Measurements from ENCODE around the gene ATP1B1. TPM values are rescaled to one million over a fixed set of nuclear protein-coding genes. Genes with fewer than 3 reads are reported as not detected.

ATP1B1 gene
- total and polyA plus RNA-seq, 2 donors (not counting 1 experiment from before 2014, with no cell fraction given), result 1.4 to 1.7 TPM

DNA sequence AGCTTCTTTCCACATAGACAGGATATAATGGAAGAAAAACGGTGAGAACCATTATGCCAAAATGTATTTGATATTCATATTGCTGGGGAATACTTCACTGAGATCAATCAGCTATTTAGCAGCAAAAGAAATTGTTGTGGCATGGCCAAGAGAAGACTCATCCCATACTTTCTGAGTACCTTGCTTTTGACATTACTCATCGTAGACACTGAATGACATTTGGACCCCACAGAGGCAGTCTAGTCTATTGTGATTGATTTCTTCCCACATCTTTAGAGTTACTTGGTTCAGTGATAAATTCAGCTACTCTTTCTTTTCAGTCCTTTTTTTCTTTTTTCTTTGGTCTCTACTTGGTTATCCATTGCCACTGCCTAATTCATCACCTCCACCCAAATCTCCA lies 22.1 kb downstream of the ATP1B1 start:
- H3K4me3 ChIP-seq (ENCODE audit: control extremely low read depth in 1 of 5, extremely low read depth in 1 of 5, insufficient read depth in 1 of 5, low read depth in 2 of 5, low read length in 4 of 5), result no peak overlapping the region
- no peaks in the 10 kb centered on the region for H4K20me1 ChIP-seq (ENCODE audit: control insufficient read depth, insufficient read depth, low read length, poor library complexity, severe bottlenecking)
- no peaks in the 10 kb centered on the region for H3K4me1 ChIP-seq (ENCODE audit: control insufficient read depth in 2 of 2, insufficient read depth in 2 of 2, low read length in 2 of 2)
- H3K9ac ChIP-seq (ENCODE audit: low read length), result no peak overlapping the region
- no peak overlapping the region for H3K27ac Mint-ChIP-seq
- TF ChIP-seq EZH2 (IDR thresholded peaks at IDR 0.05; ENCODE audit: borderline replicate concordance, insufficient read depth, low read depth, low read length, poor library complexity, severe bottlenecking) (no peak), CTCF (IDR thresholded peaks at IDR 0.05) (no peak)
- WGBS (ENCODE audit: insufficient coverage), result no CpG with 5 or more reads among the region's 2 CpGs
- DNase-seq, result no peak
- intact Hi-C loops (cut with micrococcal nuclease), result no loop called here
- no peaks in the 10 kb centered on the region for H3K36me3 ChIP-seq (replicated peaks in 1 of 2; ENCODE audit: control extremely low read depth in 1 of 2, control insufficient read depth in 1 of 2, extremely low read depth in 1 of 2, insufficient read depth in 2 of 2, low read length in 1 of 2)
- H3K4me1 Mint-ChIP-seq, result no peaks in the 10 kb centered on the region
- no peaks in the 10 kb centered on the region for H3K79me2 ChIP-seq (ENCODE audit: control insufficient read depth, insufficient read depth, low read length)
- H3K27me3 Mint-ChIP-seq, result peaks cover 5% of the 10 kb centered on the region
- no peak for ATAC-seq (ENCODE audit: low read depth)
- no peak overlapping the region for H2AFZ ChIP-seq (ENCODE audit: insufficient read depth, low read depth, low read length, poor library complexity, severe bottlenecking)
- H3K27ac ChIP-seq (ENCODE audit: low read length in 2 of 2), result no peak overlapping the region
- H3K4me2 ChIP-seq (replicated peaks; ENCODE audit: low read depth, low read length, poor library complexity, severe bottlenecking), result no peak overlapping the region
- H3K9me3 Mint-ChIP-seq (ENCODE audit: insufficient read depth), result no peaks in the 10 kb centered on the region
- H3K4me3 Mint-ChIP-seq, result no peak overlapping the region
- H3K9me3 ChIP-seq (ENCODE audit: control extremely low read depth in 1 of 3, control insufficient read depth in 2 of 3, insufficient read depth in 1 of 3, low read length in 2 of 3), result no peaks in the 10 kb centered on the region
- ChIA-PET POLR2A (no interaction called here), CTCF (no interaction called here)
- H3K27me3 ChIP-seq (replicated peaks in 1 of 4; ENCODE audit: control extremely low read depth in 1 of 4, control insufficient read depth in 3 of 4, insufficient read depth in 4 of 4, low read length in 3 of 4), result no peaks in the 10 kb centered on the region

- H3K4me1 ChIP-seq (ENCODE audit: control insufficient read depth in 2 of 2, insufficient read depth in 2 of 2, low read length in 2 of 2), result no peaks in the 10 kb centered on the region
- H3K4me3 ChIP-seq (ENCODE audit: control extremely low read depth in 1 of 5, extremely low read depth in 1 of 5, insufficient read depth in 1 of 5, low read depth in 2 of 5, low read length in 4 of 5), result no peak overlapping the region
- intact Hi-C loops (cut with micrococcal nuclease), result no loop called here
- H4K20me1 ChIP-seq (ENCODE audit: control insufficient read depth, insufficient read depth, low read length, poor library complexity, severe bottlenecking), result no peaks in the 10 kb centered on the region
- ATAC-seq (ENCODE audit: low read depth) (no peak), DNase-seq (no peak)
- H3K27ac ChIP-seq (ENCODE audit: low read length in 2 of 2), result no peak overlapping the region
- no peak overlapping the region for H3K4me2 ChIP-seq (replicated peaks; ENCODE audit: low read depth, low read length, poor library complexity, severe bottlenecking)
- no peak for TF ChIP-seq EZH2 (IDR thresholded peaks at IDR 0.05; ENCODE audit: borderline replicate concordance, insufficient read depth, low read depth, low read length, poor library complexity, severe bottlenecking)
- no peak for TF ChIP-seq CTCF (IDR thresholded peaks at IDR 0.05)
- ChIA-PET CTCF (no interaction called here), POLR2A (no interaction called here)
- Mint-ChIP-seq H3K4me1 (no peaks in the 10 kb centered on the region), H3K27me3 (peaks cover 5% of the 10 kb centered on the region), H3K4me3 (no peak overlapping the region), H3K27ac (no peak overlapping the region), H3K9me3 (ENCODE audit: insufficient read depth) (no peaks in the 10 kb centered on the region)
- H3K9me3 ChIP-seq (ENCODE audit: control extremely low read depth in 1 of 3, control insufficient read depth in 2 of 3, insufficient read depth in 1 of 3, low read length in 2 of 3), result no peaks in the 10 kb centered on the region
- no peak overlapping the region for H3K9ac ChIP-seq (ENCODE audit: low read length)
- no CpG with 5 or more reads among the region's 6 CpGs for whole genome bisulfite sequencing (ENCODE audit: insufficient coverage)
- no peak overlapping the region for H2AFZ ChIP-seq (ENCODE audit: insufficient read depth, low read depth, low read length, poor library complexity, severe bottlenecking)
- H3K27me3 ChIP-seq (replicated peaks in 1 of 4; ENCODE audit: control extremely low read depth in 1 of 4, control insufficient read depth in 3 of 4, insufficient read depth in 4 of 4, low read length in 3 of 4), result no peaks in the 10 kb centered on the region
- no peaks in the 10 kb centered on the region for H3K79me2 ChIP-seq (ENCODE audit: control insufficient read depth, insufficient read depth, low read length)
- H3K36me3 ChIP-seq (replicated peaks in 1 of 2; ENCODE audit: control extremely low read depth in 1 of 2, control insufficient read depth in 1 of 2, extremely low read depth in 1 of 2, insufficient read depth in 2 of 2, low read length in 1 of 2), result no peaks in the 10 kb centered on the region
Measured at GRCh38 chr1:169129109-169129784, 22.8 kb downstream of the ATP1B1 start.
